ENCODE data around the gene NOM1. TPM values are rescaled to one million over a fixed set of nuclear protein-coding genes. Genes with fewer than 3 reads are reported as not detected.
A peak's percentile ranks its signal among the peaks of the same experiment; 100 is the strongest.

The NOM1 gene
- total RNA-seq, 1 donor from 2014 or later: 22.6 TPM

DNA sequence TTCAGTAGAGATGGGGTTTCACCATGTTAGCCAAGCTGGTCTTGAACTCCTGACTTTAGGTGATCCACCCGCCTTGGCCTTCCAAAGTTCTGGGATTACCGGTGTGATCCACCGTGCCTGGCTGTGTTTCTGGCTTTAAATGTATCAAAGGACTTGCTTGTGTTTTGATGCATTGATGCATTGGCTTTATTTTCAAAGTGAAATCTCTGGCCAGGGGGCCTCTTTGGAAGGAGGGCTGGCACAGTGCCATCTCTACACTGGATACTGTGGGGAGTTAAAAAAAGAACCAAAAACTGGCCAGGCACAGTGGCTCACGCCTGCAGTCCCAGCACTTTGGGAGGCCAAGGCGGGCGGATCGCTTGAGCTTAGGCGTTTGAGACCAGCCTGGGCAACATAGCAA is 44.9 kb downstream of the NOM1 start:
- TF ChIP-seq, protein P1, sequence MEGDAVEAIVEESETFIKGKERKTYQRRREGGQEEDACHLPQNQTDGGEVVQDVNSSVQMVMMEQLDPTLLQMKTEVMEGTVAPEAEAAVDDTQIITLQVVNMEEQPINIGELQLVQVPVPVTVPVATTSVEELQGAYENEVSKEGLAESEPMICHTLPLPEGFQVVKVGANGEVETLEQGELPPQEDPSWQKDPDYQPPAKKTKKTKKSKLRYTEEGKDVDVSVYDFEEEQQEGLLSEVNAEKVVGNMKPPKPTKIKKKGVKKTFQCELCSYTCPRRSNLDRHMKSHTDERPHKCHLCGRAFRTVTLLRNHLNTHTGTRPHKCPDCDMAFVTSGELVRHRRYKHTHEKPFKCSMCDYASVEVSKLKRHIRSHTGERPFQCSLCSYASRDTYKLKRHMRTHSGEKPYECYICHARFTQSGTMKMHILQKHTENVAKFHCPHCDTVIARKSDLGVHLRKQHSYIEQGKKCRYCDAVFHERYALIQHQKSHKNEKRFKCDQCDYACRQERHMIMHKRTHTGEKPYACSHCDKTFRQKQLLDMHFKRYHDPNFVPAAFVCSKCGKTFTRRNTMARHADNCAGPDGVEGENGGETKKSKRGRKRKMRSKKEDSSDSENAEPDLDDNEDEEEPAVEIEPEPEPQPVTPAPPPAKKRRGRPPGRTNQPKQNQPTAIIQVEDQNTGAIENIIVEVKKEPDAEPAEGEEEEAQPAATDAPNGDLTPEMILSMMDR (IDR thresholded peaks at IDR 0.05): no peak
- Mint-ChIP-seq H3K27ac (ENCODE audit: unreplicated experiment) (no peak overlapping the region), H3K36me3 (ENCODE audit: unreplicated experiment) (no peaks in the 10 kb centered on the region), H3K4me1 (ENCODE audit: unreplicated experiment) (no peaks in the 10 kb centered on the region), H3K9me3 (ENCODE audit: unreplicated experiment) (no peaks in the 10 kb centered on the region), H3K4me3 (ENCODE audit: unreplicated experiment) (no peak overlapping the region), H3K27me3 (ENCODE audit: unreplicated experiment) (peaks cover 63% of the 10 kb centered on the region)
- DNase-seq (ENCODE audit: extremely low spot score, unreplicated experiment): no peak

- Mint-ChIP-seq H3K9me3 (ENCODE audit: unreplicated experiment) (no peaks in the 10 kb centered on the region), H3K4me3 (ENCODE audit: unreplicated experiment) (peak overlapping the region; percentile 50), H3K36me3 (ENCODE audit: unreplicated experiment) (no peaks in the 10 kb centered on the region), H3K27me3 (ENCODE audit: unreplicated experiment) (peaks cover 73% of the 10 kb centered on the region), H3K4me1 (ENCODE audit: unreplicated experiment) (peaks cover 17% of the 10 kb centered on the region), H3K27ac (ENCODE audit: unreplicated experiment) (no peak overlapping the region)
- TF ChIP-seq, protein P1 (IDR thresholded peaks at IDR 0.05): no peak
- no peak for DNase-seq (ENCODE audit: extremely low spot score, unreplicated experiment)
Measured at GRCh38 chr7:156998988-156999957, 49.8 kb downstream of the NOM1 start.

DNA sequence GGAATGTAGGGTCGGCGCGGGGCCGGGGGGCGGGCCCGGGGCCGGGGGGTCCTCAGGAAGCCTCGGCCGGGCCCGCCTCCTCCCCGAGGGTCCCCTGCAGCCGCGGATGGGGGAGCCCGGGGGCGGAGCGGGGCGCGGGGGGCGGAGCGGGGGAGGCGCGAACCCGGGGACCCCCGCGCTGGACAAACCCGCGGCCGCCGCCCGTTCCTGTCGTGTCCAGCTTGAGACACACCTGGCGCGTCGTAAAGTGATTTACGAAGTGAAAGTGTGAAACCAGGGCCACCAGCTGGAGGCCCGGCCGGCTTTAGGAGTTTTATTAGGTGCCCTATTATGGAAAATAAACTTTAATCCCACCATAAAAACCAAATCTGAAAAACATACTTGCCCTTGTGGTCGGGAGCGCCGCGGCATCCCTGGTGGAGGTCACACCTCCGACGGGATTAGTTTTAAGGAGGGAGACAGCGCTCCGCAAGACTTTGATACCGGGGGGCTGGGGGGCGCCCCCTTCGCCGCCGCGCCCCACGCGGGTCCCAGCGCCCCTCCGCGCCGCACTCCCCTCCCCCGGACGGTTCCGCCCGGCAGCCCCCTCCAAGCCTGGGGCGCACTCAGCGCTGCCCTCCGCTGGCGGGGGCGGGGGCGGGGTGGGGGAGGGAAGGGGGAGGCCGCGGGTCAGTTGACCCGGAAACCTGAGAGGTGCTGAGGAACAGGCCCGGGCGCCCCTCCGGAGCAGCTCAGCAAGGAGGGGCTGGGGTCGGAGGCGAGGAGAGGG is 50.6 kb downstream of the NOM1 start:
- TF ChIP-seq, protein P1 (IDR thresholded peaks at IDR 0.05): no peak
- Mint-ChIP-seq H3K4me1 (ENCODE audit: unreplicated experiment) (peaks cover 23% of the 10 kb centered on the region), H3K9me3 (ENCODE audit: unreplicated experiment) (no peaks in the 10 kb centered on the region), H3K36me3 (ENCODE audit: unreplicated experiment) (no peaks in the 10 kb centered on the region), H3K27ac (ENCODE audit: unreplicated experiment) (no peak overlapping the region), H3K4me3 (ENCODE audit: unreplicated experiment) (peak overlapping the region; percentile 65), H3K27me3 (ENCODE audit: unreplicated experiment) (peaks cover 79% of the 10 kb centered on the region)
- DNase-seq (ENCODE audit: extremely low spot score, unreplicated experiment): no peak

DNA sequence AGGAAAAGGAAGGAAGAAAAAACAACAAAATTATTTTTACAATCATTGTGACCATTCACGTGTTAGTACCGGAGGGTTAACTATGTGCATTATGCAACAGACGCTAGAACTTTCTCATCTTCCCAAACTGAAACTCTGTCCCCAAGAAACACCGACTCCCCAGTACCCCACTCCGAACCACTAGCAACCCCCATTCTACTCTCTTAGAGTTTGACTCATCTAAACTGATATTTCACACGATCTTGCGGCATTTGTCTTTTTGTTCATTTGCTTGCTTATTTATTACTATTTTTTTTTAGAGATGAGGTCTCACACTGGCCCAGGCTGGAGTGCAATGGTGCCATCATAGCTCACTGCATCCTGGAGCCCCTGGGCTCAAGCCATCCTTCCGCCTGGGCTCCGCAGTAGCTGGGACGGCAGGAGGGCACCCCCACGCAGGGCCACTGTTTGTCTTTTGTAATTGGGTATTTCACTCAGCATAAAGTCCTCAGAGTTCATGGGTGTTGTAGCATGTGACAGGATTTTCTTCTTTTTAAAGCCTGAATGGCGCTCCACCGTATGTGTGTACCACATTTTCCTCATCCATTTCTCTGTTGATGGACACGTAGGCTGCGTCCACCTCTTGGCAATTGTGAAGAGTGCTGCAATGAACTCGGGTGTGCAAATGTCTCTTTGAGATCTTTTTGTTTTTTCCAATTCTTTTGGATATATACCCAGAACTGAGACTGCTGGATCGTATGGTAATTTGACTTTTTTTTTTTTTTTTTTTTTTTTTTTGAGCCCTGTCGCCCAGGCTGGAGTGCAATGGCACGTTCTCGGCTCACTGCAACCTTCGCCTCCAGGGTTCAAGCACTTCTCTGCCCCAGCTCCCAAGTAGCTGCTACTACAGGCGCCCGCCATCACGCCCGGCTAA is 51.5 kb downstream of the NOM1 start:
- TF ChIP-seq, protein P1 (IDR thresholded peaks at IDR 0.05): no peak
- Mint-ChIP-seq H3K36me3 (ENCODE audit: unreplicated experiment) (no peaks in the 10 kb centered on the region), H3K9me3 (ENCODE audit: unreplicated experiment) (no peaks in the 10 kb centered on the region), H3K27me3 (ENCODE audit: unreplicated experiment) (peaks cover 73% of the 10 kb centered on the region), H3K4me1 (ENCODE audit: unreplicated experiment) (peaks cover 23% of the 10 kb centered on the region), H3K27ac (ENCODE audit: unreplicated experiment) (no peak overlapping the region), H3K4me3 (ENCODE audit: unreplicated experiment) (peak overlapping the region; percentile 59)
- DNase-seq (ENCODE audit: extremely low spot score, unreplicated experiment): no peak
